DMS114 treated with DMSO at 0.1 percent for 48 hours (cell line): Measurements from ENCODE around the gene OTUD3.
"Not testable (repeated sequence)": the region's sequence is repeated elsewhere in the genome, so short reads cannot be mapped to it uniquely, and the experiment has no call there.

ENCODE experiments used
- DNase-seq: peaks from one replicate; lab custom pipeline; 2025; ENCODE audit not compliant: unreplicated experiment; lab: John Stamatoyannopoulos, UW

OTUD3 gene

DNA sequence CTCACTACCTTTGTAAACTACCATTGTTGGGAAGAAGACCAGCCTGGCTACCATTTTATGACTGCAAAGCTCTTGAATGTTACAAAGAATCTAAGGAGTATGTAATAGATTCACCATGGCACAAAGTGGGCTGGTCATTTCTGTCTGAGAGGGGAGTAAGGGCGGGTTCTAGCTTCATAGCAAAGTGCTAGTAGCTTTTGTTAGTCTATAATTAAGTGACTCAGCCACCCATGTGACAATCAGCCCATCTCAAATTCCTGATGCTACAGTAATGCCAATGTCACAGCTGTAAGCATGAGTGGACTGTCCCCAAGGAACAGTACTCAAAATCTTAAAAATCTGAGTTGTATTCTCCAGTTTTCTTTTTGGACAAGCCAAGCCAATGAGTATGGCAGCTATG, 15.4 kb upstream of the OTUD3 start:
- DNase-seq = no peak

DNA sequence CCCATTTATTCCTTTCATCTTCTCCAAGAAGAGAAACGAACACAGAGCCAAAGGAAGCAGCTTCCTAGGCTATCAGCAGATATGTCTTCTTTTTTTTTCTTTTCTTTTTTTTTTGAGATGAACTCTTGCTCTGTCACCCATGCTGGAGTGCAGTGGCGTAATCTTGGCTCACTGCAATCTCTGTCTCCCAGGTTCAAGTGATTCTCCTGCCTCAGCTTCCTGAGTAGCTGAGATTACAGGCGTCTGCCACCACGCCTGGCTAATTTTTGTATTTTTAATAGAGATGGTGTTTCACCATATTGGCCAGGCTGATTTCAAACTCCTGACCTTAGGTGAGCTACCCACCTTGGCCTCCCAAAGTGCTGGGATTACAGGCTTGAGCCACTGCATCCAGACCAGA, 13.6 kb upstream of the OTUD3 start:
- DNase-seq = not testable (repeated sequence)

DNA sequence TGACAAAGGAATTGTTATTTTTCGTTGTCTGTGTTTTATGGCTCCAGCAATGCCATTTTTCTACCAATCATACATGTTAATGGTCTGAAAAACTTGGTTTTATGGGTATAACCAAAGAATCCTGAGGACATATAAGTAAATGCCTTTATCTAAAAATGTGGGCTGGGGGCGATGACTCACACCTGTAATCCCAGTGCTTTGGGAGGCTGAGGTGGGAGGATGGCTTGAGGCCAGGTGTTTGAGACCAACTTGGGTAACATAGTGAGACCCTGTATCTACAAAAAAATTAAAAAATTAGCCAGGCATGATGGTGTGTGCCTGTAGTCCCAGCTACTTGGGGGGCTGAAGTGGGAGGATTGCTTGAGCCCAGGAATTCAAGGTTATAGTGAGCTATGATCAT, 12.7 kb upstream of the OTUD3 start:
- not testable (repeated sequence) for DNase-seq

DNA sequence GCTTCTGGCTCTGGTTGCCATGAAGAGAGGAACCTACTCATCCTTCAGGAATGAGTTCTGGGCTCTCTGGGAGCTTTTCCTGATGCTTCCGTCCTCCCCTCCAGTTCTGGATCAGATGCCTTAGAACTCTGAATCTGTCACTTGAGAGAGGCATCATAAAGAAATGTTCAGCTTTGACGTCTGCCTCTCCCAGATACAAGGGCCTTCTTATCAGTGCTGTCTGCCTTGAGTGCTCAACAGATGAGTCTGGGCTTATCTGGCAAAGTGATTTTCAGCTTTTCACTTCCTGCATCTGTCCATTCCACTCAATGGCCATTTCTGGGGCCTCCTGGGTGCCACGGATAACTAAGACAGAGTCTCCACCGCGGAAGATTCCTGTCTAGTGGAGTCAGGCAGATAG, 12.3 kb upstream of the OTUD3 start:
- DNase-seq = no peak

DNA sequence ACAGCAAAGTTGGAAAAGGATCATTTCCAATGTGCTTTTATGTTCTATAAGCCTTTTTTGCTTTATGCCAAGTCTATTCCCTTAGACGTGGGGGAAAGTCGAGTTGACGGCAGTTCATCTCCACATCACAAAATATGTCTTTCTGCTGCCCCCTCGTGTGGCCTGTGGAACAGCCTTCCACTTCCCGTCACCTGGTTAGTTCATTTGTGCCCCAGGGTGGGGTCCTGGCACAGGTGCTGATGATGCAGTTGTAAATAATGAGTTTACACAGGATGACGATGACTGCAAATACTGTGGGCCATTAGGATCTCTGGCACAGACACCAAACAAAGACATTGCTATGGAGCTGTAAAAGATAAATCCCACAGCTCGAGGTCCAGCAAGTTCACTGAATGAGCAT, 10.0 kb upstream of the OTUD3 start:
- no peak for DNase-seq

DNA sequence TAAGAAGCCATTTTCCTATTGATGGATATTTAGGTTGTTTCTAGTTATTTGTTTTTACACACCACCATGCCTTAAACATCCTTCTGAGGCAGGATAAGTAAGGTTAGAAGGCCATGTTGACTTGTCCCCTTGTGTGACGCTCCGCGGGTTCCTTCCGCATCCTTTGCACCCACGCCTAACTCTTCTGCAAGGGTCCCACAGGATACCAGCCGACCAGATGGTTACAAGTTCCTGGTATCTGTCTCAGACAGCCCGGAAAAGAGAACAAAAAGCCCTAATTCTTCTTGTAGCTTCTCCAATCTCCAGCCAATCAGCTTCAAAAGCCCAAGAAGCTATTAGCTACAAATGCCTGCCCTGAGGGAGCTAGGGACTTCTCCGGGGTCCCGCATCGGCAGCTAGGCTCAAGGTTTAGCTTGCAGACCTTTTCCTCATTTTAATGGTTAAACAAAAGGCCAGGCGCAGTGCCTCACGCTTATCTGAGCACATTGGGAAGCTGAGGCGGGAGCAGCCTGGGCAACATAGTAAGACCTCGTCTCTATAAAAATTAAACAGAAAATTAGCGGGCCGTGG, 4.9 kb upstream of the OTUD3 start:
- DNase-seq = no peak

DNA sequence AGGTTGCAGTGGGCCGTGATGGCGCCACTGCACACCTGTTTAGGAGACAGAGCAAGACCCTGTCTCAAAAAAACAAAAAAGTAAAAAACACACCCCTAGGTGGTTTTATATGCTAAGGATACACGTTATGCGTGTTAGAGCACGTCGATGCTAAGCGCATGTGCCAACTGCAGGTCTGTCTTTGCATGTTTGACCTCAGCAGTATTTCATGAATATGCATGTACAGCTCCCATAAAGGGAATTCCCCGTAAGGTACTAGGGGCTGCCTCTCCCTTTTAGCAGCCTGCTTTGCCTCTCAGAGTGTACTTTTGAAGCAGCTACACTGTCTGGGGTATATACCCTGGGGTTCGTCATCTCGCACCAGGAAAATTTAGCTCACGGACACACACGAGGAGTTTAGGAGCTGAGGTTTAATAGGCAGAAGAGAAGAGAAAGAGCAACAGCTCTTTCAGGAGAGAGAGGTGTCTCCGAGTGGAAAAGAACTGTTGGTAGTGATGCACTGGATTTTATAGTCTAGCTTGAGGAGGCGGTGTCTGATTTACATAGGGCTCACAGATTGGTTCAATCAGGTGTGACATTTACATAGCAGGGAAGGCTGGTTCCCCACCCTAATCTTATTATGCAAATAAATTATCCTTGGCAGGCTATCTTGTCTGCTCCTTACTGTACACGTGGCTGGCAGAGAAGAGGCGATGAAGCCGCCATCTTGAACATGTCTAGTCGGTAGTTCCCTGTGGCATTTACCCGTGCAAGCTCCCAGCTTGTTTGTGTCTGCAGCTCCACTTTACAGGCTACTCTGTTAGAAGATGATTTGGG, 4.2 kb upstream of the OTUD3 start:
- no peak for DNase-seq

DNA sequence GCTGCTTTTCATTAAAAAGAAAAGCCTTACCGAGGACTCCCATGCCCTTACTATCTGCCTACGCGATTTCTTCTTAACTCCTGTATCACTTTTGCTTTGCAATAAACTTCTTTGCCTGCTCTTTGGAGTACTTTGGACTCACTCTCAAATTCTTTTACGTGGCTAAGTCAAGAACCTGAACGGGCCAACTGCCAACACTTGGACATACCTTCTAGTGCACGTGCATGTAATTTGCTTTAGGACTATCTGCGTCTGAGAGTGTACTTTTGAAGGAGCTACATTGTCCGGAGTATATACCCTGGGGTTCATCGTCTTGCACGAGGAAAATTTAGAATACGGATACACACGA, 3.6 kb upstream of the OTUD3 start:
- DNase-seq = no peak

DNA sequence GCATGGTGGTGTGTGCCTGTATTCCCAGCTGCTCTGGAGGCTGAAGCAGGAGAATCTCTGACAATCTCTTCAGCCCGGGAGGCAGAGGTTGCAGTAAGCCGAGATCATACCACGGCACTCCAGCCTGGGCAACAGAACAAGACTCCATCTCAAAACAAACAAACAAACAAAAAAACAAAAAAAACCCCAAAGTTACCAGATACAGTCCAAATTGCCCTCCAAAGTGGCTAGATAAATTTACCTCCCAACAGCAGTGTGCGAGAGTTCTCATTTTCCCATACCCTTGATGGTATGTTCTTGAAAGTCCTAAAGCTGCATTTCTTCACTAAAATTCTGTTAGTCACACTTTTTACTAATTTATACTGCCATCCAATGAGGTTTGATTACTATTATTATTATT, 3.0 kb upstream of the OTUD3 start:
- no peak for DNase-seq

DNA sequence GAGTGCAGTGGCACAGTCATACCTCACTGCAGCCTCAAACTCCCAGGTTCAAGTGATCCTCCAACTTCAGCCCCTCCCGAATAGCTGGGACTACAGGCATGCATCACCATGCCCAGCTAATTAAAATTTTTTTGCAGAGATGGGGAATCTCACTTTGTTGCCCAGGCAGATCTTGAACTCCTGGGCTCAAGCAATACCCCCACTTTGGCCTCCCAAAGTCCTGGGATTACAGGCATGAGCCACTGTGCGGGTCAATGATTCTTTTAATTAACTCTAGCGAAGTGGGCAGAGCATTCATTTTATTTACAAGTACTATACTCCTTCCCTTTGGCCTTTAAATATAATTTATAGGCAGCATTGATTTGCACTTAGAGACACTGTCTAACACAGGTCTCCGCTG, 2.5 kb upstream of the OTUD3 start:
- DNase-seq = no peak

DNA sequence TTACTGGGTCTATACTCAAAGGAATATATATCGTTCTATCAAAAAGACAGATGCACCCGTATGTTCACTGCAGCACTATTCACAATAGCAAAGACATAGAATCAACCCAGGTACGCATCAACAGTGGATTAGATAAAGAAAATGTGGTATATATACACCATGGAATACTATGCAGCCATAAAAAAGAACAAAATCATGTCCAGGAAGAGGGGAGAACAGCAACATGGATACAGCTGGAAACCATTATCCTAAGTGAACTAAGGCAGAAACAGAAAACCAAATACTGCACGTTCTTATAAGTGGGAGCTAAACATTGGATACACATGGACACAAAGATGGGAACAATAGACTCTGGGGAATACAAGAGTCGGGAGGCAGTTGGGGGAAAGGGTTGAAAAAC, 1.4 kb upstream of the OTUD3 start:
- DNase-seq = not testable (repeated sequence)

DNA sequence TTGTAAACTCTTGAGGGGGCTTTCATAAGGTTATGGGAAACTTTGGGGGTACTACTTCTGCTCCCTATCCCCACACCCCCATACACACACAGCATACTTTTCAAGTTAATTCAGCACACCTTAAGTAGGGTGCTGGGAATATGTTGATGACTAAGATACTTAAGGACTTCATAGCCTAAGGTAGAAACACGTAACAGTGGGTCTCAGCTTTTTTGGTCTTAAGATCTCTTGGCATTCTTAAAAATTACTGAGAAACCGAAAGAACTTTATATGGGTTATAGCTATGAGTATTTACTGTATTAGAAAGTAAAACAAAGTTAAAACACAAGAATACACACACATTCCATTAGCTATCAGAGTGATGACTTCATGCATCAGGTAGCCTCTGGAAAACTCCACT, 2.1 kb downstream of the OTUD3 start:
- no peak for DNase-seq

DNA sequence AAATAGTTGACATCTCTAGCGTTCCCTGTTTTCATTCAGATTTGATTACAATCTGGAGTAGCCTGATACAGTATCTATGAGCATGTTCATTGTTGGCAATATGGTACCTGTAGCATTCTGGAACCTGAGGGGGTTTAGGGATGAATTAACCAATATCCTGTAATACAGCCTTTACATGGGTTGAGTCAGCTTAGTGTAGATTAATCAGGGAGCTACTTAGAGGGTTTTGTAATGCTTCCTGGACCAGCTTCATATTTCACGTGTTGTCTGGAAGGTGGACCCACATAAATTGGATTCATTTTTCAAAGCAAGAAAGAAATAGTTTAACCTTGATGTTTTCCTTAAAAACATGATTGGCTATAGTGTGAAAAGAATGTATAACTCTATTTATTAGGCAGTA, 3.6 kb downstream of the OTUD3 start:
- DNase-seq = no peak

DNA sequence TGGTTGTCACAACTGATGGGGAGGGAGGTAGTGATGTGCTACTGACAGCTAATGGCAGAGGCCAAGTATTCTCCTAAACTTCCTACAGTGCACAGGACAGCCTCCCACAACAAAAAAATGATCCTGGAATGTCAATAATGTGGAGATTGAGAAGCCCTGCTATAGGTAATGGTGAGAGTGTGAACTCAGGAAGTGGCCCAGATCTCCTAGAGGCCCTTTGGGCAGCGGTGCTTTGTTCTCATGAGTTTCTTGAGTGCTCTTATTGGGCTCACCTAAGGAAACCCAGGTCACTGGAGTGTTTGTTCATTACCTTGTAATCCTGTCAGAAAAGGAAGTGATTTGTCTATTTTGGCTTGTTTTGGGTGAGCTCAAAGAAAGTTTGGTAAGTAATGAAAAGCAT, 5.9 kb downstream of the OTUD3 start:
- DNase-seq = no peak

DNA sequence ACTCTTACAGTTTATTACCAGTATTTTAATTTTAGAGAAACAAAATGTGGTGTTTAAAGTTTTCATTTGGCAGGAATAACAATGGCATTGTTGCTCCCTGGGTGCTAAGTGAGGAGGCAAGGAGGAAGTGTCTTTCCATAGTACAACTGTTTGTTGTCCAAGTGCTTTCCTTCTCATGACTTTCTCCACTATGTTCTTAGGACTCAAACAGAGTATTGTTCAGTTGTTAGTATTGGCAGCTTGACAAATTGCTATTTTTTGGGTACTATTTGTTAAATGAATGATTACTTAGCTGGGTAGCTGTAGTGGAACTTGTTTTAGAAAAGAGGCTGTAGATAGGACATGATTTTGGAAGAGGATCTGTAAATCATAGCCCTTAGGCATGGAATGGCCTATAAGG, 7.5 kb downstream of the OTUD3 start:
- DNase-seq = no peak

DNA sequence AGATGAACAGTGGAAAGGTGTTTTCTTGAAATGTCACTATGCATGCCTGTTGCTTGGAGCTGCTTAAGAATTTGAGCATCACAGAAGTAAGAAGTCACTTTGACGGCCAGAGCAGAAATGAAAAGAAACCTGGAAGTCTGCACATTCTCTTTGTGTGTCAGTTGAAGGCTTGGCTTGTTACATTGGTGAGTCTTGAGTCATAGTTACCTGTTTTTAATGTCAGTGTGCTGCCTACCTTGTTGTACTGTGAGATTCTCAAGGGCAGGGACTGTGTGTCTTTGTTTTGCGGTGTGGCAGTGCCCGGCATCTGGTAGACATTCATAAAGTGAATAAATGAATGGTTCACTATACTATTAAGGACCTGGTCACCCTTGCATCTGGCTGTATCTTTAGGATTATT, 9.9 kb downstream of the OTUD3 start:
- no peak for DNase-seq

DNA sequence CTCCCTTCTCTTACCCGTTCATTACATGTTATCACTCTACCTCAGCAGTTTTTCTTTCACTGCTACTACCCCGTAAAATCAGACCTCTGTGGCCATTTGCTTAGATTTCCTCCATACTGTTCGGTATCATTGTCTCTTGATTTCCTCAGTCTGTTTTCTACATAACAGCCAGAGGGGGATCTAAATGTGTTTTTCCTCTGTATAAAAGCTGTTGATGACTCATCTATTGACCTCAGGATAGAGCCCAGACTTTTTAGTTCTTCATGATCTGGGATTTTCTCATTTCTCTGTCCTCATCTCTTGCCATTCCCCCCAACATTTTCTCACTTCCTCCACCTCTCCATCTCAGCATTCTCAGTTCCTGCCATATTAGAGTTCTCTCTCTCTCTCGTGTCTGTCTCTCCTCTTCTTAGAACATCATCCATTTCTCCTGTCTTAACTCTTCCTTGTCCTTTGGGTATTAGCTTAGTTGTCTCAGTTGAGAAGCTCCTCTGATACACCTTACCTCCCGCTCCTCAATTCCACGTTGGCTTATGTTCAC, 10.5 kb downstream of the OTUD3 start:
- DNase-seq = no peak

DNA sequence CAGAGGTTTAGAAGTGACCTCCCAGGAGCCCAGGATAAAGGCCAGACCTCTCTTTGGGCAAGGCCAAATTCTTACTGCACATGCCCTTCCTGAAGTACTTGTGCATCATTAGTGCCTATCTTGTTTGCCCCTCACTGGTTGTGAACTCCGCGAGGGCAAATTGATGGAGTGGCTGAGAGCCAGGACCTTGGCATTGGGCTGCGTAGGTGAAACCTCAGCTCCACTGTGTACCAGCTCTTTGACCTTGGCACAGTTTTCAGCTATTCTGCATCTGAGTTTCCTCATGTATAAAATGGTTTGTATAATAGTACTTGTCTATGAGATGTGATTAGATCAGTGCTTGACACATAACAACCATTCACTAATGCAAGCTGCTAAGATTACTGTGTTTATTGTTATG, 11.5 kb downstream of the OTUD3 start:
- no peak for DNase-seq

DNA sequence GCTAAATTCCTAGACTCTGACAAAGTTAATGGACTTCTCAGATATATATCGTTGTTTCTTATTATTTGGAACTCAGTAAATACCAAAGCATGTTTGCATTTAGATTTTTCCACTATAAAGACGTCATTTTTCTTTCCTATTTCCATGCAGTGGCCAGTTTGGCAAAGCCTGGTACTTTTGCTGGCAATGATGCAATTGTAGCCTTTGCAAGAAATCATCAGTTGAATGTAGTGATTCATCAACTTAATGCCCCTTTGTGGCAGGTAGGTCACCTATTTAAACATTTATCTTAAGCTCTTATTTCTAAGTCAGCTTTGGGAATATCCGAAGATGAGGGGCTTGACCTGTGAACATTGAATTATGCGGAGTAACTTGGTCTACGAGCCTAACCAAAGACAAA, 12.0 kb downstream of the OTUD3 start:
- no peak for DNase-seq

DNA sequence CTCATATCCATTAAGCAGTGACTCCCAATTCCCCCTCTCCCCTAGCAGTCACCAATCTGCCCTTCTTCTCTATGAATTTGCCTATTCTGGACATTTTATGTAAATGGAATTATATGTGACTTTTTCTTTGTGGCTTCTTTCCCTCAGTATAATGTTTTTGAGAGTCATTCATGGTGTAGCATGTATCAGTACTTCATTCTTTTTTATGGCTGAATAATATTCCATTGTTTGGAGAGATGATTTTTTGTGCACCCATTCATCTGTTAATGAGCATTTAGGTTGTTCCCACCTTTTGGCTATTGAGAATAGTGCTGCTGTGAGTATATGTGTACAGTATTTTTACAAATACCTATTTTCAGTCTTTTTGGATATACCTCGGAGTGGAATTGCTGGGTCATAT, 19.5 kb downstream of the OTUD3 start:
- DNase-seq = no peak

DNA sequence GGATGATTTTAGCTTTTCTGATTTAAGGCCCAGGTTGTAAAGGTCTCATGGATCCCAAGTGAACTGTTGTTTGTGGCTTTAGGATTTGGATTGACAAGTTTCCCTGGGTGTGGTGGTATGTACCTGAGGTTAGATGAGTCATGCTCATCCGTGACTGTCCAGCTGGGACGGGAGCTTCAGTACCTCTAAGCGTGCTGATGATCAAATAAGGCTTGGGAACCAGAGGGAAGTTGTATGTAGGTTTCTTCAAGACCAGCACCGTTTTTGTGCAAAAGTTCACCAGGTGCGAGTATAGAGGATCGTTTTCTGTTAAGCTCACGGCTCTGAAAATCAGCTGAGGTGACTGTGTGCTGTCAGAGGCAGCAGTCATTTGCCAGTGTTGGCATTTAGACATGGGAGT, 21.4 kb downstream of the OTUD3 start:
- DNase-seq = no peak

DNA sequence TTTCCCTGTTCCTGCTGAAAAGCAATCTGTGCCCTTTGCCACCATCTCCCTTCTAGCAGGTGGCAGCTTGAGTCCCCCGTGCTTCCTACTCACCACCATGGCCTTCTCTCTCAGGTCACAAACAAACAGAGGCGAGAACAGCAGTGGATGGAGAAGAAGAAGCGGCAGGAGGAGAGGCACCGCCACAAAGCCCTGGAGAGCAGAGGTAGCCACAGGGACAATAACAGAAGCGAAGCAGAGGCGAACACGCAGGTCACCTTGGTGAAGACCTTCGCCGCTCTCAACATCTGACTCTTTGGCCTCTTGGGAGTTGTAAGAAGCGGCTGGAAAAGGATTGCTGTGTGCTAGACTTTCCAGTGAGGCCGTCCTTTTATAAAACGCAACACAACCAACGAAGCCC, 25.3 kb downstream of the OTUD3 start:
- no peak for DNase-seq

DNA sequence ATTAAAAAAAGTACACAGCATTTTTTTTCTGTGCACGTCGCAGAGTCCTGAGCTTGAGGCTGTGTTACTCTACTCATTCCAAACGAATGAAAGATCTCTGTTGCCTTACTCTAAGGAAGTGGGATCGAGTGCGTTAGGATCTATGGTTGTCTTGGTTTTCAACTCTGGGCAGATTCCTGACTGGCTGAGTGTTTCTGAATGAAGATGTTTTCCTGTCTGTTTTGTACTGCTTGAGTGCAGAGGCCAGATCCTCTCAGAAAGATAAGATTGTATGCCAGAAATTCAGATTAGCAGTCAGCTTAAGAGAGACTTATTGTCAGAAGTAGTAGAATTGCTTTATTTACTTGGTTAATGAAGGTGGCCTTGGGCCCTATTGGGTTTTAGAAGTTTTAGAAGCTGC, 27.2 kb downstream of the OTUD3 start:
- no peak for DNase-seq
